HG02970 (cell line): ENCODE results near the gene TBL3.
A peak's percentile ranks its signal among the peaks of the same experiment; 100 is the strongest.
"Not testable (repeated sequence)": the region's sequence is repeated elsewhere in the genome, so short reads cannot be mapped to it uniquely, and the experiment has no call there.

Experiments used
- ATAC-seq: cut with Tn5 transposase; IDR thresholded peaks from one replicate; pipeline ENCODE4 v1.9.1; 2021; ENCODE audit warnings: mild to moderate bottlenecking, moderate library complexity, moderate number of reproducible peaks; ENCODE audit not compliant: unreplicated experiment, low FRiP score

TBL3 gene

GRCh38 chr16:1971796-1972489, at the start of gene TBL3:
Gene TBL3, plus strand, starts transcription at chr16:1972053. Its CDS starts 112 bp downstream, at chr16:1972165.
- ATAC-seq = peak; percentile 85

GRCh38 chr16:1922357-1922756, 49.5 kb upstream of the TBL3 start:
- ATAC-seq = no peak

GRCh38 chr16:1923299-1924034, 48.4 kb upstream of the TBL3 start:
- ATAC-seq = no peak

GRCh38 chr16:1924095-1924494, 47.8 kb upstream of the TBL3 start:
- no peak for ATAC-seq

GRCh38 chr16:1926271-1926670, 45.6 kb upstream of the TBL3 start:
- ATAC-seq = no peak

- ATAC-seq = no peak
These were observed 42.7 kb upstream of the TBL3 start for GRCh38 chr16:1929105-1929504.

GRCh38 chr16:1929578-1930337, 42.1 kb upstream of the TBL3 start:
- ATAC-seq = peak; percentile 91

- ATAC-seq = no peak
These were observed 41.5 kb upstream of the TBL3 start for GRCh38 chr16:1930338-1930720.

- no peak for ATAC-seq
These were observed 39.5 kb upstream of the TBL3 start for GRCh38 chr16:1932050-1933028.

GRCh38 chr16:1933097-1933661, 38.7 kb upstream of the TBL3 start:
- no peak for ATAC-seq

GRCh38 chr16:1936945-1937479, 34.8 kb upstream of the TBL3 start:
- no peak for ATAC-seq

GRCh38 chr16:1938316-1938715, 33.5 kb upstream of the TBL3 start:
- ATAC-seq = no peak

- no peak for ATAC-seq
These were observed 32.9 kb upstream of the TBL3 start for GRCh38 chr16:1938910-1939309.

- not testable (repeated sequence) for ATAC-seq
These were observed 32.0 kb upstream of the TBL3 start for GRCh38 chr16:1939833-1940232.

- ATAC-seq = no peak
These were observed 31.3 kb upstream of the TBL3 start for GRCh38 chr16:1940273-1941161.

- ATAC-seq = no peak
These were observed 30.4 kb upstream of the TBL3 start for GRCh38 chr16:1941162-1942046.

- no peak for ATAC-seq
These were observed 29.6 kb upstream of the TBL3 start for GRCh38 chr16:1942047-1942809.
